GM21737 (cell line): ENCODE measurements around the gene EPN1.

ENCODE experiments used
- ATAC-seq: cut with Tn5 transposase; IDR thresholded peaks from one replicate; pipeline ENCODE4 v1.9.1; 2021; ENCODE audit warnings: mild to moderate bottlenecking, moderate library complexity; ENCODE audit not compliant: unreplicated experiment

The EPN1 gene

DNA sequence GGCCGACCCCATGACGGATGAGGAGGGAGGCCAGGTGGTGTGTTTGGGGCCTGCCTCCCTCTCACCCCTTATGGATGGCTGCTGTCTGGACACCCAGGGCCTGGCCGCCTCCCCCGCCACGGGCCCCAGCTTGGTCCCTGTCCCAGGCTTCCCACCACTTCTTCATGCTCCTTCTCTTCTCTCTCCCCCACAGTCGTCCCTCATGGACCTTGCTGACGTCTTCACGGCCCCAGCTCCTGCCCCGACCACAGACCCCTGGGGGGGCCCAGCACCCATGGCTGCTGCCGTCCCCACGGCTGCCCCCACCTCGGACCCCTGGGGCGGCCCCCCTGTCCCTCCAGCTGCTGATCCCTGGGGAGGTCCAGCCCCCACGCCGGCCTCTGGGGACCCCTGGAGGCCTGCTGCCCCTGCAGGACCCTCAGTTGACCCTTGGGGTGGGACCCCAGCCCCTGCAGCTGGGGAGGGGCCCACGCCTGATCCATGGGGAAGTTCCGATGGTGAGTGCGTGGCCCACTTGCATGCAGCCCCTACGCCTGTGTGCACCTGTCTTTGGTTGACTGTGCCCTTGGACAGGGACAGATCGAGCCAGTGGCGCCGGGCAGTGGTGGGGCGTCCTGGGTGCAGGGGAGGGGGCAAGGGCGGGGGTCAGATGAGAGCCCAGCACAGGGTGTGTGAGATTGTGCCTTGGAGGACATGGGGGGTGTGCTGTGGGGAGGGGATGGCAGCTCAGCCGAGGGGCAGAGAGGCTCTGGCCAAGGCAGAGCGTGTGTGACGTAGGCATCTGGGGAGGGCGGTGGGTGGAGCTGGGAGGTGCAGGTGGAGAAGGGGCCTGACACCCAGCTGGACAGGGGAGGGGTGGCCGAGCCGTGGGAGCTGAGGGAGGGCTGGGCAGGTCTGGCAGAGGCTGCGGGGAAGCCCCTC lies 16.8 kb downstream of the EPN1 start:
- no peak for ATAC-seq

- ATAC-seq: no peak
These were observed 17.7 kb downstream of the EPN1 start for GRCh38 chr19:55692681-55693081.

DNA sequence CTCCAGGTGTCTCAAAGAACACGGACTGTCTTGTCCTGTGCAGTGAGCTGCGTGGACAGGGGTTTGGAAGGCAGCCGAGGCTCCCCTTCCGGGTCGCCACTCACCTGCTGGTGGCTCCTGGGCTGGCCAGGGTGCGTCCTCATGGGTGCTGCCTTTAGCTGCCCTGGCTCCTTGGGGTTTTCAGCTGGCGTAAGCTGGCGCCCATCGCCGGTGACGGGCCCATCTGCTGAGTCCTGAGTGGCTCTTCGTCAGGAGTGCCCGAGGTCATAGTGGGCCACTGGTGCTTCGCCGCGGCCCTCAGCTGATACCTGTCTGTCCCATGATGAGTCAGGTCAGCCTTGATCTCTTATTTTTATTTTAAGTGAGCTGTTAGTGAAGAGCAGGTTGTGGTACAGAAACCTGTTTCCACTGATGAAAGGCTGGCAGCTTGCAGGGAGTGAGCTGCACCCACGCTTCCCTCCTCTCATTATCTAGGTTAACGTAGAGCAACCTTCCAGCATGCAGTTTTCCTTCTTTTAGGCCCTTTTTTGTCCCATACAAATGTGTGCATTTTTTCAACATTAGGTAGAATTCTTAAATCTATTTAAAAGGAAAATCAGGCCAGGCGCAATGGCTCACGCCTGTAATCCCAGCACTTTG lies 18.4 kb downstream of the EPN1 start:
- ATAC-seq: no peak

- no peak for ATAC-seq
These were observed 19.2 kb downstream of the EPN1 start for GRCh38 chr19:55694241-55694655.

GRCh38 chr19:55694656-55695491 lies 19.8 kb downstream of the EPN1 start:
- ATAC-seq: no peak

- no peak for ATAC-seq
These were observed 20.7 kb downstream of the EPN1 start for GRCh38 chr19:55695511-55696290.

DNA sequence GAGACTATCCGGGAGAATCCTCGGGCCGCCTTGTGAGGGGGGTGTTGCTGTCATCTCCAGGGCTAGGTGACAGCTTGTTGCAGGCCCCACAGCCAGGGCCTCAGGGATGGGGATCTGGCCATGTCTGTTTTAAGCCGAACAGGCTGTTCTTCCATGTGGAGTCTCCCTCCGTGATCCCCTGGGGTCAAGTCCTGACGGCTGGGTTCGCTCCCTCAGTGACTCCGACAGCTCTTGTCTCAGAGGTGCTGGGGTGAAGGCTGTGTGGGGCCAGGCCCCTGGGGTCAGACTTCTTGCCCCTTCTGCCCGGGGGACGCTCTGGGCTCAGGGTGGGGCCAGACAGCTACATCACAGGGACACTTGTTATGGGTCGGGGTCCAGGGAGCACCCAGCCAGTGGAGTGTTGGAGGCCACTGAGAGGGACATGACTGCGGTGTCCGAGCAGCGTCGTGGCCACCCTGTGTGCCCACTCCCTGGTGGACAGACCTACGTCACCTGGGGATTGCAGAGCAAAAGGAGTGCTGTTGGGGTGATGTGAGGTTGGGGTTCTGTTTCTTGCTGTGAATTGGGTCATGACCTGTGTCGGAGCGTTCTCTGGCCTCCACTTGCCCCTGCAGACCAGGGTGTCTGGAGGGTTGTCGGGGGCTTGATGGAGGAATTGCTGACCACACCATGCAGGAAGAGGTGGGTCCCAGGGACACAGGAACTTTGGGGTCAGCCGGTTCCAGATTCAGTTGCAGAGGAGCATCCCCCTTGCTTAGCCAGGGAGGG lies 21.5 kb downstream of the EPN1 start:
- no peak for ATAC-seq

GRCh38 chr19:55697069-55697440 lies 22.0 kb downstream of the EPN1 start:
- no peak for ATAC-seq

DNA sequence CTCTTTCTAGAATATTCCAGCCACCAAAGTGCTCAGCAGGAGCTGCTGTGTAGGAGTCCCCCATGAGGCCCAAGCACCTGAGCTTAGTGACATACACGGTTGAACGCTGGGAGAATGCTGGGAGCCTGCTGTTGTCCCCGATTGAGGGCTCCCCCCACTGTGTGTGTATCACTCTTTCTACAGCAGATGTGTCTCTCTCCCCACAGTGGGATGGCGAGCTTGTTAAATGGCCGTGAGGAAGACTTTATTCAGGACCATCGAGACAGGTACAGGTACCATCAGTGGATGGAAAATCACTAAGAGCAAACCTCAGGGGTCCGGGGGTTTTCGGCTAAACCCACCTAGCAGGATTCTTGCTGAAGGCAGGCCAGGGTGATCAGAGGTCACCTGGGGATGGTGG lies 22.7 kb downstream of the EPN1 start:
- no peak for ATAC-seq

DNA sequence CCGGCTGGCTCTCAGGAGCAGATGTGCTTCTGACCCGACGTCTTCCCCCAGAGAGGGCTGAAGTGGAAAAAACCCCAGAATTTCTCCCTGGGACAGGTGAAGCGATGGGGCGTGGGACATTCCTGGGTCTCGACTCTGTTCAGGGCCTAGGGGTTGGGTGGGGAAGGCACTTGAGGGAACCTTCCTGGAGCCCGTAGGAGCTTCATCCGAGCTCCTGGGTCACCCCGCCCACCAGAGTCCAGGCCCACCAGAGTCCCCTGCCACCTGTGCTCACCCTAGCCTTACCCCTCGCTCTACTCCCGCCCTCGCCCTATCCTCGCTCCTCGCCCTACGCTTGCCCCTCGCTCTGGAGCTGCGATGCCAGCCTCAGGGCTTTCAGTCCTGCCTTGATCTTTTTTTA lies 23.2 kb downstream of the EPN1 start:
- no peak for ATAC-seq

DNA sequence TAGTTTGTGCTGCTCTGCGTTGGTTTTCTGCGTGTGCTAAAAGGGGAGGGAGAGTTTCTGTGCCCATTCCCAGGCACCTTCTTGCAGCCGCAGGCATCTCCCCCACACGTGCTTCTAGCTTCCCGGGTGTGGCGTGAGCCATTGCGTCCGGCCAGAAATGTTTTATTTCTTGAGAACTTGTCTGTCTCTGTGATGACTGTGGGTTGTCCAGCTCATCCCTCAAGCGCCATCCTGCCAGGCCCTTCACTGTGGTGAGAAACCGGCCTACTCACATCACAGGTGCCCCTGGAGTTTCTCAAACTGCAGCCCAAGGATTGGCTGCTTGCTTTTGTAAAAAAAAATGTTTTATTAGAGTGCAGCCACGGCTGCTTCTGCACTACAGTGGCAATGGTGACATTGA lies 24.2 kb downstream of the EPN1 start:
- no peak for ATAC-seq

GRCh38 chr19:55700813-55701212 lies 25.8 kb downstream of the EPN1 start:
- no peak for ATAC-seq

DNA sequence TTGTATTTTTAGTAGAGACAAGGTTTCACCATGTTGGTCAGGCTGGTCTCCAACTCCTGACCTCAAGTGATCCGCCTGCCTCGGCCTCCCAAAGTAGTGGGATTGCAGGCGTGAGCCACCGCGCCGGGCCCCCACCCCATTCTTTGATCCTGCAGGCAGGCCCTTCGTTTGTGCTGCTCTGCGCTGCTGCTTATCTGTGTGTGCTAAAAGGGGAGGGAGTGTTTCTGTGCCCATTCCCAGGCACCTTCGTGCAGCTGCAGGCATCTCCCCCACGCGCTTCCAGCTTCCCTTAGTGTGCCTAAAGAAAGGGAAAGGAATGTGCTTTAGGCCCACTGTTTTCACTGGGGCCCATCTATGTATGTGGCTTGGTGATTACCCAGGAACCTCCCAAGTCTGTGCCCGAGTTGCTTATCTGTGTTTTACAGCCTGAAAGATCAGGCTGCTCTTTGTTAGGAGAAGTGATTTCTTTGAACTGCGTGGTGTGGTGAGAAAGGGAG lies 27.2 kb downstream of the EPN1 start:
- no peak for ATAC-seq

DNA sequence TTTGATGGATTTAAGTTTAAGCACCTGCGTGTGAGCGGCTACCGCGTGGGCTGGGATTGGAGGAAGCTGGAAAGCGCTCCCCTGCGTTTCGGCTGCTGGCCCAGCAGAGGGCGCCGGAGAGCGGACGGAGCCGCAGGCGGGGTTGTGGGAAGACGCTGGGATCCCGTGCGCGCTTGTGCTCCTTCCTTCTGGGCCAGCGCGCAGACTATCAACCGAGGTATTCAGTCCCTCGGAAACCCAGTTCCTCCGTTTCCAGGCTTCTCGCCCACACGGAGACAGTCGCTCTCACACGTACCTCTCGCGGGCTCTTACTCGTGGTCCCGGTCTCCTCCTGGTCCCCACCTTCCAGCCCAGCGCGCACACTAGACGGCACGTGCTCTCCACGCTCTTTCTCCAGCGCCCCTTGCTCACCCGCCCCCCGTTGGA lies 28.8 kb downstream of the EPN1 start:
- no peak for ATAC-seq

GRCh38 chr19:55704494-55705245 lies 29.6 kb downstream of the EPN1 start:
- no peak for ATAC-seq

DNA sequence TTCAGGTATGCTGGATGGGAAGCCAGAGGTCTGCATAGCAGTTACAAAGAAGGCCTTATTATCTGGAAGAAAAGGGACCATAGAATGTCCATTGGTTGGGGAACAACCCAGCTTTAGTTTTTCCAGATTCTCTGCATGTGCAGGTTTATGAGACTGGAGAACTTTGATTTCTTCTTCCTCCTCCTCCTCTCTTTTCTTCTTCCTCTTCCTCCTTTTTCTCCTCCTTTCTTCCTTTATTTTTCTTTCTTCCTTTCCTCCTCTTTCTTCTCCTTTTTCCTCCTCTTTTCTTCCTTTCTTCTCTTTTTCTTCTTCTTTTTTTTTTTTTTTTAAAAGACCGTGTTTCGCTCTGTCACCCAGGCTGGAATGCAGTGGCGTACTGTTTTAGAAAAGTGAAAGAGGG lies 30.9 kb downstream of the EPN1 start:
- ATAC-seq: no peak

GRCh38 chr19:55711719-55712118 lies 36.7 kb downstream of the EPN1 start:
- no peak for ATAC-seq

DNA sequence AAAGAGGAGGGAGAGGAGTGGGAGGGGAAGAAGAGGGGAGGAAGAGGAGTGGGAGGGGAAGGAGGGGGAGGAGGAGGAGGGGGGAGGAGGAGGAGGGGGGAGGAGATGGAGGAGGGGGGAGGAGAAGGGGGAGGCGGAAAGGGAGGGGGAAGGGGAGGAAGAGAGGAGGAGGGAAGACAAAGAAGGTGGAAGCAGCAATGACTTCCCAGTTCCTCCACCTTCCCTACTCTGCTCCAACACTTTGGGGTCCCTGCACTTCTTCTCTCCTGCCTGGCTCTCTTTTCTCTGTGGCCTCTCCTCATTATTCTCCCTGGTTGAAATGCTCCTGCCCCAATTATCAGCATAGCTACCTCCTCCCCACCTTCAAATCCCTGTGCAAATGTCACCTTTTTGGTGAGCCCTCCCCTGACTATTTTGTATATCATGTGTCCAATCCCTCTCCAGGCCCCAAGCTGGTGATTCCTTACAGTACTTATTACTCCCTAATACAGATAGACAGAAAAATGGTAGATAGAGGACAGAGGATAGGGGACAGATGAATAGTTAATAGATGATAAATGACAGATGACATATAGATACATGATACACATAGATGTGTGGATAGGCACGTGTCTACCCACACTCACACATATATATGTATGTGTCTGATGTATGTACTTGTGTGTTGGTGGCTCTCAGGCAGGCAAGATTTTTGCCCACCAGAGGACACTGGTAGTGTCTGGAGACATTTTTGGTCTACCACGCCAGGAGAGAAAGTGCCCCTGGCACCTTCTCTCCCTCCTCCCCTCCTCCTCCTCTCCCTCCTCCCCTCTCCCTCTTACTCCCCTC lies 38.0 kb downstream of the EPN1 start:
- no peak for ATAC-seq
